HG02588 (cell line): ENCODE data around the gene SLC35F3.
"Not testable (repeated sequence)": the region's sequence is repeated elsewhere in the genome, so short reads cannot be mapped to it uniquely, and the experiment has no call there.

Experiments used
- ATAC-seq: cut with Tn5 transposase; IDR thresholded peaks from one replicate; pipeline ENCODE4 v1.9.1; 2021; ENCODE audit warnings: mild to moderate bottlenecking, moderate library complexity; ENCODE audit not compliant: unreplicated experiment

SLC35F3 gene

GRCh38 chr1:234136073-234136472, 231.6 kb downstream of the SLC35F3 start:
- ATAC-seq = no peak

GRCh38 chr1:234139966-234140365, 235.5 kb downstream of the SLC35F3 start:
- no peak for ATAC-seq

GRCh38 chr1:234140388-234140787, 235.9 kb downstream of the SLC35F3 start:
- ATAC-seq = no peak

GRCh38 chr1:234141006-234141405, 236.5 kb downstream of the SLC35F3 start:
- ATAC-seq = no peak

- no peak for ATAC-seq
Measured at GRCh38 chr1:234143681-234144080, 239.2 kb downstream of the SLC35F3 start.

GRCh38 chr1:234144901-234145300, 240.4 kb downstream of the SLC35F3 start:
- no peak for ATAC-seq

GRCh38 chr1:234148350-234148749, 243.9 kb downstream of the SLC35F3 start:
- no peak for ATAC-seq

- ATAC-seq = no peak
Measured at GRCh38 chr1:234148816-234149215, 244.3 kb downstream of the SLC35F3 start.

- no peak for ATAC-seq
Measured at GRCh38 chr1:234149217-234149616, 244.7 kb downstream of the SLC35F3 start.

GRCh38 chr1:234150892-234151291, 246.4 kb downstream of the SLC35F3 start:
- ATAC-seq = no peak

GRCh38 chr1:234152344-234152743, 247.9 kb downstream of the SLC35F3 start:
- not testable (repeated sequence) for ATAC-seq

- no peak for ATAC-seq
Measured at GRCh38 chr1:234154320-234155251, 250.1 kb downstream of the SLC35F3 start.

GRCh38 chr1:234162661-234163060, 258.2 kb downstream of the SLC35F3 start:
- ATAC-seq = no peak

GRCh38 chr1:234163267-234163919, 258.9 kb downstream of the SLC35F3 start:
- ATAC-seq = no peak

- ATAC-seq = no peak
Measured at GRCh38 chr1:234164098-234164709, 259.7 kb downstream of the SLC35F3 start.

GRCh38 chr1:234168061-234168724, 263.7 kb downstream of the SLC35F3 start:
- ATAC-seq = no peak

GRCh38 chr1:234169161-234169849, 264.8 kb downstream of the SLC35F3 start:
- ATAC-seq = no peak

- ATAC-seq = no peak
Measured at GRCh38 chr1:234170067-234170466, 265.6 kb downstream of the SLC35F3 start.

- ATAC-seq = no peak
Measured at GRCh38 chr1:234170622-234171021, 266.1 kb downstream of the SLC35F3 start.

- no peak for ATAC-seq
Measured at GRCh38 chr1:234173968-234174367, 269.5 kb downstream of the SLC35F3 start.

- ATAC-seq = no peak
Measured at GRCh38 chr1:234175363-234175762, 270.9 kb downstream of the SLC35F3 start.
